ENCODE measurements around the gene ARHGAP42.

The ARHGAP42 gene

GRCh38 chr11:100820621-100821020 is 133.5 kb downstream of the ARHGAP42 start:
- TF ChIP-seq POLR2A (IDR thresholded peaks at IDR 0.05; ENCODE audit: extremely low read depth, insufficient read length) (no peak), MYC (IDR thresholded peaks at IDR 0.05; ENCODE audit: low read depth, low read length) (no peak)
- TF ChIP-seq, protein P1, sequence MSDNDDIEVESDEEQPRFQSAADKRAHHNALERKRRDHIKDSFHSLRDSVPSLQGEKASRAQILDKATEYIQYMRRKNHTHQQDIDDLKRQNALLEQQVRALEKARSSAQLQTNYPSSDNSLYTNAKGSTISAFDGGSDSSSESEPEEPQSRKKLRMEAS (IDR thresholded peaks at IDR 0.05; ENCODE audit: low read depth, low read length) = no peak

GRCh38 chr11:100821198-100821597 is 134.1 kb downstream of the ARHGAP42 start:
- H3K4me3 ChIP-seq (ENCODE audit: low read depth, low read length) = no peak overlapping the region
- TF ChIP-seq MYC (IDR thresholded peaks at IDR 0.05; ENCODE audit: low read depth, low read length) (no peak), POLR2A (IDR thresholded peaks at IDR 0.05; ENCODE audit: extremely low read depth, insufficient read length) (no peak)
- TF ChIP-seq, protein P1 (IDR thresholded peaks at IDR 0.05; ENCODE audit: low read depth, low read length) = no peak
- DNase-seq (ENCODE audit: low read depth) = no peak

More at GRCh38 chr11:100820621-100821020, 133.5 kb downstream of the ARHGAP42 start:
- no peak overlapping the region for H3K4me3 ChIP-seq (ENCODE audit: low read depth, low read length)
- no peak for DNase-seq (ENCODE audit: low read depth)

DNA sequence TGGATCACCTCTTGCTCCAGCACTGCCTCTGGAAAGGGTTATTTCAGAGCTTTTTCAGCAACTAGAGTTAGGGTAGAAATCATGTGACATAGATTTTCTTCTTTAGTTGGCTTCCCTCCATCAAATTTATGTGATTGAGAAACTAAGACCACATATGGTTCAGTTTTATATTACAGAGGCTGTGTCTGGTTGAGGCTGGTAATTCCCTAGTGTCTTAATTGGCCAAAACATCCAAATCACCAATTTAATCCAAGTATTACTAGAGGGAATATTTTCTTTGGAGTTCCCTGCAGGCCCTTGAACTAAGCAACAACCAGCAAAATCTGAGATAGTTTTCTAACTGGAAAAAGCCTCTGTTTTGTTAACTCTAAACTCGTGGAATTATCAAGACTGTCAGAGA is 136.3 kb downstream of the ARHGAP42 start:
- no peak for TF ChIP-seq POLR2A (IDR thresholded peaks at IDR 0.05; ENCODE audit: extremely low read depth, insufficient read length)
- TF ChIP-seq, protein P1 (IDR thresholded peaks at IDR 0.05; ENCODE audit: low read depth, low read length) = no peak
- TF ChIP-seq, protein P2, sequence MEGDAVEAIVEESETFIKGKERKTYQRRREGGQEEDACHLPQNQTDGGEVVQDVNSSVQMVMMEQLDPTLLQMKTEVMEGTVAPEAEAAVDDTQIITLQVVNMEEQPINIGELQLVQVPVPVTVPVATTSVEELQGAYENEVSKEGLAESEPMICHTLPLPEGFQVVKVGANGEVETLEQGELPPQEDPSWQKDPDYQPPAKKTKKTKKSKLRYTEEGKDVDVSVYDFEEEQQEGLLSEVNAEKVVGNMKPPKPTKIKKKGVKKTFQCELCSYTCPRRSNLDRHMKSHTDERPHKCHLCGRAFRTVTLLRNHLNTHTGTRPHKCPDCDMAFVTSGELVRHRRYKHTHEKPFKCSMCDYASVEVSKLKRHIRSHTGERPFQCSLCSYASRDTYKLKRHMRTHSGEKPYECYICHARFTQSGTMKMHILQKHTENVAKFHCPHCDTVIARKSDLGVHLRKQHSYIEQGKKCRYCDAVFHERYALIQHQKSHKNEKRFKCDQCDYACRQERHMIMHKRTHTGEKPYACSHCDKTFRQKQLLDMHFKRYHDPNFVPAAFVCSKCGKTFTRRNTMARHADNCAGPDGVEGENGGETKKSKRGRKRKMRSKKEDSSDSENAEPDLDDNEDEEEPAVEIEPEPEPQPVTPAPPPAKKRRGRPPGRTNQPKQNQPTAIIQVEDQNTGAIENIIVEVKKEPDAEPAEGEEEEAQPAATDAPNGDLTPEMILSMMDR (IDR thresholded peaks at IDR 0.05; ENCODE audit: low read depth, low read length) = no peak
- no peak for TF ChIP-seq MYC (IDR thresholded peaks at IDR 0.05; ENCODE audit: low read depth, low read length)
- DNase-seq (ENCODE audit: low read depth) = no peak
- no peak overlapping the region for H3K4me3 ChIP-seq (ENCODE audit: low read depth, low read length)

- TF ChIP-seq, protein P1 (IDR thresholded peaks at IDR 0.05; ENCODE audit: low read depth, low read length) = no peak
- TF ChIP-seq MYC (IDR thresholded peaks at IDR 0.05; ENCODE audit: low read depth, low read length) = no peak
- TF ChIP-seq, protein P2 (IDR thresholded peaks at IDR 0.05; ENCODE audit: low read depth, low read length) = no peak
- no peak for TF ChIP-seq POLR2A (IDR thresholded peaks at IDR 0.05; ENCODE audit: extremely low read depth, insufficient read length)
- no peak for DNase-seq (ENCODE audit: low read depth)
- no peak overlapping the region for H3K4me3 ChIP-seq (ENCODE audit: low read depth, low read length)
Measured at GRCh38 chr11:100824041-100824809, 137.1 kb downstream of the ARHGAP42 start.

GRCh38 chr11:100825626-100826025 is 138.5 kb downstream of the ARHGAP42 start:
- H3K4me3 ChIP-seq (ENCODE audit: low read depth, low read length) = no peak overlapping the region
- TF ChIP-seq, protein P2 (IDR thresholded peaks at IDR 0.05; ENCODE audit: low read depth, low read length) = no peak
- TF ChIP-seq POLR2A (IDR thresholded peaks at IDR 0.05; ENCODE audit: extremely low read depth, insufficient read length) (no peak), MYC (IDR thresholded peaks at IDR 0.05; ENCODE audit: low read depth, low read length) (no peak)
- TF ChIP-seq, protein P1 (IDR thresholded peaks at IDR 0.05; ENCODE audit: low read depth, low read length) = no peak
- no peak for DNase-seq (ENCODE audit: low read depth)

DNA sequence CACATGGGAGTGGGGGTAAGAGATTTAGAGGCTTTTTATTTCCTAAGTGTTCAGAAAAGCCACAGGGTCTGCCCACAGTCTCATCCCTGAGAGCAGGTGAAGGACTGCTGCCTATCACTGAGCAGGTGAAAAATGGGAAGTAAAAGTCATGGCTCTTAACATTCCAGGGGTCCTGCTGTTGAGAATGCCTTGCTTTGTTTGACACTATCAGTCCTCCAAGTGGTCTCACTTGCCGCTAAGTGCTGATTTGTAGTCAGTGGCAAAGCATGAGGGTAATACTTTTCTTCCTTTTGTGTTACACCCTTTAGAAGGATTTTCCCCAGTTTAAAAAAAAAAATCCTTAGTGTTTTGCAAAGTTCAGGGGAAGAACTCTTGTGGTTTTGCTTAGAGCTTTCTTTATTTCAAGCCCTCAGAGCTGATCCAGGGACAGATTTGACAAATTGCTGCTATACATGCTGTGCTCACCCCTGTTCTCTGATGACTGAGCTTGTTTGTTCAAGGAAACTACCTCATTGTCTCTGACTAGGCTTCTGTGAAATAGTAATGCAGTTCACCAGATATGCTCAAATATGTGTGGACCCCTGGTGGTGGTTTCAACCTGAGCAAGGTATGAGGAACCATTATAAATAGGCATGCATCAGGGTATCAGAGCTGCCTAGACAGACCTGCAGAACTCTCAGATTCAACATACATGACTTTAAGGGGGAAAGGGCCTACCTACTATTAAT is 141.0 kb downstream of the ARHGAP42 start:
- DNase-seq (ENCODE audit: low read depth) = no peak
- no peak overlapping the region for H3K4me3 ChIP-seq (ENCODE audit: low read depth, low read length)
- no peak for TF ChIP-seq MYC (IDR thresholded peaks at IDR 0.05; ENCODE audit: low read depth, low read length)
- TF ChIP-seq, protein P2 (IDR thresholded peaks at IDR 0.05; ENCODE audit: low read depth, low read length) = no peak
- TF ChIP-seq POLR2A (IDR thresholded peaks at IDR 0.05; ENCODE audit: extremely low read depth, insufficient read length) = no peak
- TF ChIP-seq, protein P1 (IDR thresholded peaks at IDR 0.05; ENCODE audit: low read depth, low read length) = no peak
